Erythroblast (primary cell): ENCODE results near the gene PIK3R6.

Experiments
- DNase-seq, 2 experiments: peaks; one replicate each; lab custom pipeline; 2025; lab: John Stamatoyannopoulos, UW
- GATA1 ChIP-seq: IDR thresholded peaks from 2 replicates; pipeline ENCODE4 v1.6.1; 2011; ENCODE audit warnings: low read depth, mild to moderate bottlenecking, control low read depth, low read length, moderate library complexity
- POLR2A ChIP-seq: IDR thresholded peaks from 2 replicates; pipeline ENCODE4 v1.6.1; 2011; ENCODE audit warnings: mild to moderate bottlenecking, low read length

PIK3R6 gene

GRCh38 chr17:8839410-8839935 is 28.0 kb downstream of the PIK3R6 start:
- TF ChIP-seq GATA1 (no peak), POLR2A (no peak)
- no peak for DNase-seq

GRCh38 chr17:8838551-8839095 is 28.9 kb downstream of the PIK3R6 start:
- no peak for TF ChIP-seq POLR2A
- TF ChIP-seq GATA1, result no peak
- no peak for DNase-seq

- DNase-seq, result no peak
- TF ChIP-seq GATA1, result no peak
- TF ChIP-seq POLR2A, result no peak
Measured at GRCh38 chr17:8837563-8838075, 29.9 kb downstream of the PIK3R6 start.

GRCh38 chr17:8836821-8837562 is 30.5 kb downstream of the PIK3R6 start:
- TF ChIP-seq POLR2A (no peak), GATA1 (no peak)
- no peak for DNase-seq

GRCh38 chr17:8835631-8836364 is 31.7 kb downstream of the PIK3R6 start:
- no peak for DNase-seq
- TF ChIP-seq GATA1 (no peak), POLR2A (no peak)

- DNase-seq, result no peak
- TF ChIP-seq POLR2A (no peak), GATA1 (no peak)
Measured at GRCh38 chr17:8835106-8835505, 32.4 kb downstream of the PIK3R6 start.

GRCh38 chr17:8832711-8833352 is 34.6 kb downstream of the PIK3R6 start:
- no peak for TF ChIP-seq GATA1
- no peak for TF ChIP-seq POLR2A
- peak; percentile 33 to 51 for DNase-seq

- DNase-seq, result no peak
- no peak for TF ChIP-seq POLR2A
- TF ChIP-seq GATA1, result no peak
Measured at GRCh38 chr17:8831234-8831849, 36.1 kb downstream of the PIK3R6 start.

- TF ChIP-seq POLR2A (no peak), GATA1 (no peak)
- DNase-seq, result no peak
Measured at GRCh38 chr17:8830141-8830540, 37.3 kb downstream of the PIK3R6 start.

- no peak for DNase-seq
- no peak for TF ChIP-seq GATA1
Measured at GRCh38 chr17:8829036-8829941, 38.2 kb downstream of the PIK3R6 start.

- DNase-seq, result no peak
- TF ChIP-seq POLR2A (no peak), GATA1 (no peak)
Measured at GRCh38 chr17:8828517-8828875, 39.0 kb downstream of the PIK3R6 start.

- no peak for DNase-seq
- no peak for TF ChIP-seq POLR2A
Measured at GRCh38 chr17:8826808-8827435, 40.6 kb downstream of the PIK3R6 start.

- TF ChIP-seq GATA1 (no peak), POLR2A (no peak)
- no peak for DNase-seq
Measured at GRCh38 chr17:8825802-8826201, 41.7 kb downstream of the PIK3R6 start.
